ENCODE results near the gene SAT1. TPM values are rescaled to one million over a fixed set of nuclear protein-coding genes. Genes with fewer than 3 reads are reported as not detected.

Gene SAT1
- total RNA-seq, 1 experiment from 2014 or later: 55.2 TPM

DNA sequence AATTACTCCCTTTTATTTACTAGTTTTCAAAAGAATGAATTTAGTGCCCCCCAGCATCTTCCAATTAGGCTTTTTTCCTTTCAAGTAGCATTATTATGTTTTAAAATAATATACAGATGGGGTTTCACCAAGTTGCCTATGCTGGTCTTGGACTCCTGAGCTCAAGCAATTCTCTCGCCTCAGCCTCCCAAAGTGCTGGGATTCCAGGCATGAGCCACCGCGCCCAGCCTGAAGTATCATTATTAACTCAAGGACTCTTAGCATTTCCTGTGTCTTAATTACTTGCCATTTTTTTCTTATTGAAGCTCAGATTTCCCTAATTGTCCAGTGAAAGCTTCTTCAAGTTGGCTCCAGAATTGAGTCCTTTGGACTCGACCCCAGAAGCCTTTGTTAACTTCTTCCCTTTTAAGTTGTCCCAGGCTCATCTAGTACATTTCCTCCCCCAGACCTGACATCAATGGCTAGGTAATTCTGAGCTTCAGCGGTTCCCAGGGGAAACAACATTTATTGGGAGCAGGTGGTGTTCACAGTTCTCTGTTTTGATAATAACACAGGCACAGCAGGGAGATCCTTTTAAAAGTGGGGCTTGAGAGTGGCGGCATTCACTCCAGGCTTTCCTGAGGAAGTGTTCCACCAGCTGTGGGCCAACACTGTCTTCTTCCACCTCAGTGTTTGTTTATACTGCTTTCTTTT, 10.0 kb downstream of the SAT1 start:
- TF ChIP-seq, protein P1, sequence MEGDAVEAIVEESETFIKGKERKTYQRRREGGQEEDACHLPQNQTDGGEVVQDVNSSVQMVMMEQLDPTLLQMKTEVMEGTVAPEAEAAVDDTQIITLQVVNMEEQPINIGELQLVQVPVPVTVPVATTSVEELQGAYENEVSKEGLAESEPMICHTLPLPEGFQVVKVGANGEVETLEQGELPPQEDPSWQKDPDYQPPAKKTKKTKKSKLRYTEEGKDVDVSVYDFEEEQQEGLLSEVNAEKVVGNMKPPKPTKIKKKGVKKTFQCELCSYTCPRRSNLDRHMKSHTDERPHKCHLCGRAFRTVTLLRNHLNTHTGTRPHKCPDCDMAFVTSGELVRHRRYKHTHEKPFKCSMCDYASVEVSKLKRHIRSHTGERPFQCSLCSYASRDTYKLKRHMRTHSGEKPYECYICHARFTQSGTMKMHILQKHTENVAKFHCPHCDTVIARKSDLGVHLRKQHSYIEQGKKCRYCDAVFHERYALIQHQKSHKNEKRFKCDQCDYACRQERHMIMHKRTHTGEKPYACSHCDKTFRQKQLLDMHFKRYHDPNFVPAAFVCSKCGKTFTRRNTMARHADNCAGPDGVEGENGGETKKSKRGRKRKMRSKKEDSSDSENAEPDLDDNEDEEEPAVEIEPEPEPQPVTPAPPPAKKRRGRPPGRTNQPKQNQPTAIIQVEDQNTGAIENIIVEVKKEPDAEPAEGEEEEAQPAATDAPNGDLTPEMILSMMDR (conservative IDR thresholded peaks at IDR 0.05): no peak
- Histone ChIP-seq H3K4ac (ENCODE audit: low read depth, low read length) (no peak overlapping the region), H2BK5ac (ENCODE audit: insufficient read length, low read length) (no peak overlapping the region), H3K79me2 (ENCODE audit: insufficient read depth, low read length) (no peaks in the 10 kb centered on the region), H3K9me3 (ENCODE audit: control insufficient read depth, low read depth, low read length) (no peaks in the 10 kb centered on the region), H3K14ac (ENCODE audit: insufficient read depth, low read length) (peak overlapping the region; percentile 47; the same call in 1 of the 2 replicates), H3K79me1 (ENCODE audit: insufficient read depth, low read depth, low read length, poor library complexity, severe bottlenecking) (no peaks in the 10 kb centered on the region), H2BK12ac (ENCODE audit: insufficient read length, low read depth, low read length) (no peak overlapping the region), H3K23me2 (ENCODE audit: insufficient read length, low read depth, low read length, poor library complexity, severe bottlenecking) (no peaks in the 10 kb centered on the region), H2AK5ac (ENCODE audit: insufficient read length, low read length) (no peak overlapping the region), H3K9ac (ENCODE audit: extremely low read depth, insufficient read length, low read length) (no peak overlapping the region), H2AFZ (ENCODE audit: low read length) (peak overlapping the region; percentile 23), H2BK120ac (ENCODE audit: low read depth, low read length, poor library complexity, severe bottlenecking) (no peak overlapping the region), H3K23ac (ENCODE audit: insufficient read length, low read depth, low read length) (no peak overlapping the region), H3K27me3 (ENCODE audit: insufficient read depth, low read length) (no peaks in the 10 kb centered on the region), H3K18ac (ENCODE audit: insufficient read length, low read depth, low read length) (no peak overlapping the region), H3K4me2 (ENCODE audit: insufficient read depth, insufficient read length, low read length) (no peak overlapping the region), H4K8ac (replicated peaks; ENCODE audit: insufficient read length, low read depth, low read length) (no peak overlapping the region), H2BK15ac (ENCODE audit: low read depth, low read length) (no peak overlapping the region), H3K56ac (ENCODE audit: insufficient read length, low read depth, low read length) (no peak overlapping the region), H3K27ac (ENCODE audit: insufficient read length, low read depth, low read length) (no peak overlapping the region), H4K91ac (ENCODE audit: insufficient read length, low read depth, low read length) (no peak overlapping the region), H2BK20ac (ENCODE audit: low read depth, low read length, poor library complexity, severe bottlenecking) (no peak overlapping the region), H4K20me1 (ENCODE audit: control insufficient read depth, insufficient read depth, insufficient read length) (no peaks in the 10 kb centered on the region), H4K5ac (ENCODE audit: insufficient read length, low read depth, low read length) (no peak overlapping the region), H3K4me1 (ENCODE audit: insufficient read depth, low read length) (no peaks in the 10 kb centered on the region; the same call in 1 of the 2 replicates), H3T11ph (ENCODE audit: low read length) (no peak overlapping the region)
- Mint-ChIP-seq H3K4me1 (peaks cover 27 to 35% of the 10 kb centered on the region in 2 experiments), H3K27me3 (ENCODE audit: low read depth) (no peaks in the 10 kb centered on the region), H3K4me3 (no peak overlapping the region), H3K9me3 (no peaks in the 10 kb centered on the region), H3K27ac (peak overlapping the region in 2 of 3 experiments; percentile 80 to 92; a peak in 4 of 7 replicates), H3K36me3 (ENCODE audit: insufficient read depth in 1 of 3, low read depth in 3 of 3) (no peaks in the 10 kb centered on the region)
- no peak for DNase-seq
- WGBS (ENCODE audit: extremely low coverage, insufficient read length, low lambda C conversion rate): no CpG with 5 or more reads among the region's 6 CpGs

Measured in H9 (cell line).